Ureter (tissue), 1 donor: ENCODE results near the gene UCN. TPM values are rescaled to one million over a fixed set of nuclear protein-coding genes. Genes with fewer than 3 reads are reported as not detected.
"Not testable (repeated sequence)": the region's sequence is repeated elsewhere in the genome, so short reads cannot be mapped to it uniquely, and the experiment has no call there.

Source experiments
- DNase-seq: peaks from one replicate; pipeline ENCODE4 v3.0.0-alpha.2; 2020; ENCODE audit warnings: low spot score
- total RNA-seq: library from RNA; stranded (reverse); gene quantifications from one replicate; pipeline ENCODE4 v1.2.4, GENCODE V29; 2023
- donor health status: DM: yes; HTN: yes; CAD: no.

Gene UCN
- total RNA-seq, 1 donor from 2014 or later: 0.68 TPM

DNA sequence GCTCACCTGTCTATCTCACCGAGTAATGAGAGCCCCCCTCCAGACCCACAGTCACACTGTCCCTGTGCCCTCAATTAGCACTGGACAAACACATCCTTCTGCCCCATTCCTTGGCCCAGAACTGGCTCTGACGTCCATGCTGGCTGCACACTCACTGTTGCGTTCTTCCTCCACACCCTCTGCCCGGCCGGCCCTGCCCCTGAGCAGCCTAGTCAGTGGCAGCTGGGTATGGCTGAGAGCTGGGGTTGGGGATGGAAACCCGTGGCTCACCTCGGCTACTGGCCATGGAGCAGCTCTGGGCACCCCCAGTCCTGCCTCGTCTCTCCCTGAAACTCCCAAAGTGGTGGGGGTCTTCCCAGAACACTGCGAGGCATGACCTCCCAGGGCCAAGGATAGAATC lies 6.5 kb upstream of the UCN start:
- no peak for DNase-seq

DNA sequence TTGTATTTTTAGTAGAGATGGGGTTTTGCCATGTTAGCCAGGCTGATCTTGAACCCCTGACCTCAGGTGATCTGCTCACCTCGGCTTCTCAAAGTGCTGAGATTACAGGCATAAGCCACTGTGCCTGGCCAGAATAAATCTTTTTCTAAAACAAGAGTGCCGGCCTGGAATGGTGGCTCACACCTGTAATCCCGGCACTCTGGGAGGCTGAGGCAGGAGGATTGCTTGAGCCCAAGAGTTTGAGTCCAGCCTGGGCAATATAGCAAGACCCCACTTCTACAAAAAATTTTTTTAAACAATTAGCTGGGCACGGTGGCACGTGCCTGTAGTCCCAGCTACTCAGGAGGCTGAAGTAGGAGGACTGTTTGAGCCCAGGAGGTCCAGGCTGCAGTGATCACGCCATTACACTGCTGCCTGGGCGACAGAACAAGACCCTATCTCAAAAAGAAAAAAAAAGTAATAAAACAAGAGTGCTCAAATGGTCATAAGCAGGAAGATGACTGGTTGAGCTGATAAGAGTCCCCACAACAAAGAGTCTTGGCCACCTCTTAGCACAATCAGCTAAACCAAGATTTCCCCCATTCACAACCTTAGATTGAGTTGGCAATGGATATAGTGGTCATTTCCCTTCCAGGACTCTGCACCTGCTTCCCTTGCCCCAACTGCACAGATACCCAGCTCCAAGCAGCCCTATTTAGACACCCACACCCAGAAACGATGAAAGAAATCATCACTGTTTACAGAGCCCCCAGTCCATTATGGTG lies 5.8 kb upstream of the UCN start:
- DNase-seq: no peak

DNA sequence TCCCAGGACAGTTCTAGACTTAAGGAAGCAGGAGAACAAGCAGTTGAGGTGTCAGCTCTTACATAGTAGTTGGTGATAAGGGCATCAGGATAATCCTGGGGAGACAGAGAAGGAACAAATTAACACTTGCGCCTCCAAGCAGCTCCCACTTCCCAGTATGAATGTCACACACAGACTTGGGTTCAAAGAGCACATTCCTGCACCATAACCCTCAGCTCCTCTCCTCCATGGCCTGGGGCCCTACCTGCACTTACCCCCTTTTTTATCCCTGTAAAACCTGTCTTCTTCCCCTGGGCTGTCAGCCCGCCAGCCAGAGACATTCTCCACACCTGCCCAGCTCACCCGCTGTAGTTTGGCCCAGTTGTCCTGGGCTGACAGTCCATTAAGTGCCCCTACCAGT lies 3.9 kb upstream of the UCN start:
- DNase-seq: no peak

DNA sequence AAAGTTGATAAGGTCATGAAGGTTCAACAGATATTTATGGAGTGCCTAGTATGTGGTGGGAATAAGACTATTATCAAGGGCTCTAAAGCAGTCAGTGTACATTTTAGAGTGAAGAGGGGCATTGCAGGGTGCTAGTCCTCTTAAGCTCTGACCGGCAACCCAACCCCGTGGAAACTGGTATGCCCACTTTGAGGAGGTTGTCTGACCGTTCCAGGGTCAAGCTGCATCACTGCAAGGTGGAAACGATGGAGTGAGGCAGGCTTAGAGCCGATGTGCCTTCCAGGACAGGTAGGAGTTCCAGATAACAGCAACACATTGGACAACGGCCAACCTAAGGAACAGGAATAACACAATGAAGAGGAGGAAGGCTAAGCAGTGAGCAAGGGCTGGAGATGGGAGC lies 1.4 kb upstream of the UCN start:
- no peak for DNase-seq

DNA sequence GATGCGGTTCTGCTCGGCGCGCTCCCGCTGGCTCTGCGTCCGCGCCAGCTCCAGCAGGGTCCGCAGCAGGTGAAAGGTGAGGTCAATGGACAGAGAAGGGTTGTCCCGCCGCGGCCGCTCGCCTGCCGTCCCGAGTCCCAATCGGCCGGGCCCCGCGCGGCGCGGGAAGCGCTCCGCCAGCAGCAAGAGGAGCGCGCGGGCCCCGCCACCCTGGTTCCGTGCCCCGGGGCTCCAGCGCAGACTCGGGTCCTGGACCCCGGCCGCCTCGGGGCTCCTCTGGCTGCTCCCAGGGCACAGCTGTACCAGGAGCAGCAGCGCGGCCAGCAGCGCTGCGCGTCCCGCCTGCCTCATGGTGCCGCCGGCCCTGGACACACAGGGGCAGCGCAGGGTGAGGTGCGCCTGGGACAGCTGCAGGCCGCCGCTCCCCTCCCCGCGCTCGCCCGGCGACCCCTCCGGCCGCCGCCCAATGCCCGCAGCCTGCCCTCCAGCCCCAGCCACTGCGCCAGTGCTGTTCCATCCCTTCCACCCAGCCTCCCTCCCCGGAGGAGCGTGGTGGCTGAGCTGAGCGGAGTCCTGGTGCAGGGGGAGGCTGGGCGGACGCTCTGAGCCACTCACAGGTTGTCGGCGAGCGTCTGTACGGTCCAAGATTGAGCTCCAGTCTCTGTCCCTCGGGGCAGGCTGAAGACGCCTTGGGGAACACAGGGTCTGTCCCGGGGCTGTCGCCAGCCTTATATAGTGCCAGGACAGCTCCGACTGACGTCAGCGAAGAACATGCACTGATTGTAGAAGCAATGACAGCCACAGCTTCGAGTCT lies 493 bp downstream of the UCN start:
- DNase-seq: no peak

DNA sequence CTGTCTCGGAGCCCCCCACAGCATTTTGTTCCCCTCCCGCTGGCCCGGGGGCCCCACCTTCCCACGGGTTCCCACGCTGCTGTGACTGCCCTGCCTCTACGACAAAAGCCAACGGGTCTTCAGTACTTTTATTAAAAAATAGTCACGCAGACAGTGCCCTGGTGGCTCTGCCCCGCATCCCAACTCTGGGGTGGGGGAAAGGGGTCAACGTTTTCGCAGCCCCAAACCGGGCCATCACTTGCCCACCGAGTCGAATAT lies 1.0 kb downstream of the UCN start:
- DNase-seq: no peak

DNA sequence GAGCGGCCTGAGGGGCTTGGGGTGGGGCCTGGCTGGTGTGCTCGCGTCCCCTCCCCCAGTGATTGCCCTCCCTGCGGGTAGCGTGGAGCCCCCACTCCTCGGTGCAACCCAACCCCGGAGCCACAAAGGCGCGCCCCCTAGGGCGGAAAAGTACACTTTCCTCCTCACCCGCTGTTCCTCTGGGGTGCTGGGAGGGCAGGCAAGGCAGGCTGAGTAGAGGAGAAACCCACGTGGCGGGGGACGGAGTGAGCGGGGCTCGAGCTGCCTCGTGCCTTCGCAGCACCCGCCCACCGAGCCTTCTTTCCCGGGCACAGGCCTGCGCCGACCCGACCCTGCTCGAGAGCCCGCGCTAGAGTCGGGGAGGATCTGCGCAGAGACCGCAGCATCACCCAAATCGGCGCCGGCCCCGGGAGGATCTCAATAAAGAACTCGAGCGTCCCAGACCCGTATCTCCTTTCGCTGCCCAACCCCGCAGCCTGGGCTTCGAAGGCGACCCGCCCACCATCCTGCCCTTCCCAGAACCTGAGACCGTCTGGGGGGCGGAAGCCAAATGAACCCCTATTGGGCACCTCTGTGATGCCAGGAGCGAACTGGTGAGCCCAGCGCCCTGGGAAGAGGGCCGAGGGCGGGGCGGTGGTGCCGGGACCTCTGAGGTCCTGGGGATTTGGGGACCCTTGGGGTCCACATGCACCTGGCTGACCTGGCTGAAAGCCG lies 1.5 kb downstream of the UCN start:
- DNase-seq: no peak

DNA sequence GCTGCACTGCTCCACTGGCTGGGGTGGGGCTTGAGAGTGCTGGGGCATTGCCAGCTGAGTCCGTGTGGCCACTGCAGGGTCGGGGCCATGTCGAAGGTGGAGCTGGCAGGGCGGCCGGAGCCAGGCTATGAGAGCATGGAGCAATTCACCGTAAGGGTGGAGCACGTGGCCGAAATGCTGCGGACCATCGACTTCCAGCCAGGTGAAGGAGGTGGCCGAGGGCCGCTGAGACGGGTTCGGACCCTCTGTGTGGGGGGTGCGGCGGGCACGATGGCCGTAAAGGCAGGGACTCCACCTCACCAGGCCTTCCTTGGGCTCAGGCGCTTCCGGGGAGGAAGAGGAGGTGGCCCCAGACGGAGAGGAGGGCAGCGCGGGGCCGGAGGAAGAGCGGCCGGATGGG lies 2.1 kb downstream of the UCN start:
- DNase-seq: no peak

DNA sequence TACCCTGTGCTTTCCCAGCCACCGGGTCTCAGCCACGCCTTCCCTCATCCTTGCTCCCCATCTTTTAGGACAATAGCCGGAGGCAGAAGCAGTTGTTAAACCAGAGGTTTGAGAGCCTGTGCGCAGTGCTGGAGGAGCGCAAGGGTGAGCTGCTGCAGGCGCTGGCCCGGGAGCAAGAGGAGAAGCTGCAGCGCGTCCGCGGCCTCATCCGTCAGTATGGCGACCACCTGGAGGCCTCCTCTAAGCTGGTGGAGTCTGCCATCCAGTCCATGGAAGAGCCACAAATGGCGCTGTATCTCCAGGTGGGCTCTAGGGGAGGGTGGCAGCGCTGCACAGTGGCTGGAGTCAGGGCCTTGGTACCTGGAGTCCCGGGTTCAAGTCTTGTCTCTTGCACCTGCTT lies 2.7 kb downstream of the UCN start:
- DNase-seq: no peak

DNA sequence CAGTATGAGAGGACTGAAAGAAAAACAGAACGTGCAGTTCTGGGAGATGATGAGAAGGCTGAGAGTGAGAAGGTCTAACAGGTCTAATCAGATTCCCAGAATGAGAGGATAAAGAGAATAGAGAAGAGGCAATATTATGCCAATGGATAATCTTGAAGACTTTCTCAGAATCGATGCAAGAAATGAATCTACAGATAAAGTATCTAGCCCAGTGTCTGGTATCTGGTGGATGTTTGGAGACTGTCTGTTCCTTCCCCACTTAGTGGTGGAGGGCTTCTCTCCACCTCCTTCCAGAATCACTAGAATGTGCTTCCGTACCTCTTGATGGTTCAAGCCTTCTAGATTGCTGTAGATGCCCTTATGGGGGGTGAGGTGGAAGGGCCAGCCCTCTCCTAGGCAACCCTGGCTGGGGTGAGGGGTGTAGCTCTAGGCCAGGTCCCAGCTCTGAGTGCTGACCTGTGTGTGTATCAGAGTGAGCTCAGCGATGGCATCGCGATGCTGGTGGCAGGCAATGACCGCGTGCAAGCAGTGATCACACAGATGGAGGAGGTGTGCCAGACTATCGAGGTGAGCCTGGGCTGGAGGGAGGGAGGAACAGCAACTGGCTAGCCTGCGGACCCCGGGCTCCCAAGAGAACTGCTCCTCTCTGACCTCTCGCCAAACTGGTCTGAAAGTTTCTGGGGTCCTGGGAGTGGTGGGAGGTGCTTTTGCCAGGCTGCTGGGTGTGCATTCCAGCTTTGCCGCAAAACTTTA lies 3.6 kb downstream of the UCN start:
- no peak for DNase-seq

DNA sequence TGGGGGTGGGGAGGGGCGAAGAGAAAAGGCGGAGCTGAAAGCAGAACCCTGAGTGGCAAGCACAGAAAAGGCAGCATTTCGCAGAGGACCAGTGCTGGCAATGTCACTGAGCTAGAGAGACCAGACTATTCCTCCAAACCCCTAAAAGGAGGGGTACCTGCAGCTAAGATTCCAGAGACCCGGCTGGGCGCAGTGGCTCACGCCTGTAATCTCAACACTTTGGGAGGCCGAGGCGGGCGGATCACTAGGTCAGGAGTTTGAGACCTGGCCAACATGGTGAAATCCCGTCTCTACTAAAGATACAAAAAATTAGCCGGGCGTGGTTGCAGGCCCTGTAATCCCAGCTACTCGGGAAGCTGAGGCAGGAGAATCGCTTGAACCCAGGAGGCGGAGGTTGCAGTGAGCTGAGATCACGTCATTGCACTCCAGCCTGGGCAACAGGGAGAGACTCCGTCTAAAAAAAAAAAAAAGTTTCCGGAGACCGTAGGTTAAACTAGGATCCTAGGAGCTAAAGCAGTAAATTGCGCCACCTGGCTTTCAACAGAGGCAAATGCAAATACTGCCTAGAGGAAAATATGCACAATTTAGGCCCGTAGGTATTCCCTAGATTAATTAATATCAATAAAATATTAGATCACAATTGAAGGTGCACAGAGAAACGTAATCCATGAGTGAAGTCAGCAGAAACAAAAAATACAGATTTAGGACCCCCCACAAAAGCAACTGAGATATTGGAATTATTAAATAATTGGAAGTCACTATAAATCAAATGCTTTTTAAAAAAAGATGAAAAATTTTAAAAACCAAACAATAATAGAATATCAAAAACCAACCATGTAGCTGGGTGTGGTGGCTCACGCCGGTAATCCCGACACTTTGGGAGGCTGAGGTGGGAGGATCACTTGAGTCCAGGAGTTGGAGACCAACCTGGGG lies 4.9 kb downstream of the UCN start:
- no peak for DNase-seq

DNA sequence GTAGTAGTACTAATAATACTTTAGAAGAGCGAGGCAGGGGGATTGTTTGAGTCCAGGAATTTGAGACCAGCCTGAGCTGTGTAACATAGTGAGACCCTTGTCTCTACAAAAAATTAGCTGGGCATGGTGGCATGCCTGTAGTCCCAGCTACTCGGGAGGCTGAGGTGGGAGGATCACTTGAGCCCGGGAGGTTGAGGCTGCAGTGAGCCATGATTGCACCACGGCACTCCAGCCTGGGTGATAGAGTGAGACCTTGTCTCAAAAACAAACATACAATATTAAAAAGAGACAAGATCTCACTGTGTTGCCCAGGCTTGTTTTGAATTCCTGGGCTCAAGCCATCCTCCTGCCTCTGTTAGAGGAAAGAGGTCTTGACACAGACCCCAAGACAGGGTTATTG lies 7.6 kb downstream of the UCN start:
- not testable (repeated sequence) for DNase-seq

DNA sequence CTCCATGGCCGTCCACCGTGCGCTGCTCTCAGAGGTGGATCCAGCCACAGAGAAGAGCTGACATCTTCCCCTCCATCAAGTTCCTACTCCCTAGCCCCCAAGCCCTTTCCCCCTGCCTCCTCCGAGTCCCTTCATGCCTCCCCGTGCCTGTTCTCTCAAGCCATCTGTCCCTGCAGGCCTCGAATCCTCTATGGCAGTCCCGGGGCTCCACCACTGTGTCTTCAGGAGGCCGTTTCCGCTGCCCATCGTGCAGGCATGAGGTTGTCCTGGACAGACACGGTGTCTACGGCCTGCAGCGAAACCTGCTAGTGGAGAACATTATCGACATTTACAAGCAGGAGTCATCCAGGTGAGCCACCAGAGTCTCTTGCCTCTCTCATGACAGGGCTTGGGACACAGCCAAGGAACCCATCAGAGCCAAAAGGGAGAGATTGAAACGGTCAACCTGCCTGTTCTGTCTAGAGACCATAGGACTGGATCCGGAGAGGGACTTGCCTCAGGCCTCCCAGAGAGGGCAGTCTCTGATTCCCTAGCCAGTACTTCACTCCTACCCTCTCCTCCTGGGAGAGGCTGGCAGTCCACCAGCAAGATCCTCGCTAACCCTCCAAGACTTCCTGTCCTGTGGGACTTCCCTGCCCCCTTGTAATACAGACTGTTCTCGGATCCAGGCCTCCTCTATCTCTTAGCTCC lies 9.7 kb downstream of the UCN start:
- DNase-seq: no peak

DNA sequence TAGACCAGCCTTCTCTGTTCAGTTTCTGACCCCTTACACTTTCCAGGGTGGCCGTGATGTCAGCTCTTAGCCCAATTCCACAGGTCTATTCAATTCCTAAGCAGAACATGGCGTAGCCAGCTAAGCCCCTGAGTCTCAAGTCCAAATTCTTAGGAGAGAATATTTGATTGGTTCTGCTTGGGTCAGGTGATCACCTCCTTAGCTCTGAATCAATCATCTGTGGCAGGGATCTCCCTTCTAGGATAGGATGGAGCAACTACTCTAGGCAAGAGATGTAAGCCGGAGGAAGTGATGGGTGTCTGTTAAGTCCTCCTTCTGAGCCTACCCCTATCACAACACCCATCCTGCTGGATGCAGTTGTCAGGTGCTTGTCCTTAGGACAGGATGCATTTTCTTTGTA lies 11.1 kb downstream of the UCN start:
- no peak for DNase-seq

DNA sequence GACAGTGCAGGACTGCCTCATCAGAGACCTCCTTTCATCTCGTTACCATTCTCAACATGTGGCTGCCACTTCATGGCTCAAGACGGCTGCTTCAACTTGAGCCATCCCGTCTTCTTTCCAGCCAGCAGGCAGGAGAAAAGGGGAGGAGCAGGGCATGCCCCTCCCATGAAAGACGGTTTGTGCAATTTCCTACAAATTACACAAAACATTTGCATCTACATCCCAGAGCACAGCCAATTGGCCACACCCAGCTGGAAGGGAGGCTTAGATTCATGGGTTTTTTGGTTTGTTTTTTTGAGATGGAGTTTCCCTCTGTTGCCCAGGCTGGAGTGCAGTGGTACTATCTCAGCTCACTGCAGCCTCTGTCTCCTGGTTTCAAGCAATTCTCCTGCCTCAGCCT lies 11.8 kb downstream of the UCN start:
- no peak for DNase-seq

DNA sequence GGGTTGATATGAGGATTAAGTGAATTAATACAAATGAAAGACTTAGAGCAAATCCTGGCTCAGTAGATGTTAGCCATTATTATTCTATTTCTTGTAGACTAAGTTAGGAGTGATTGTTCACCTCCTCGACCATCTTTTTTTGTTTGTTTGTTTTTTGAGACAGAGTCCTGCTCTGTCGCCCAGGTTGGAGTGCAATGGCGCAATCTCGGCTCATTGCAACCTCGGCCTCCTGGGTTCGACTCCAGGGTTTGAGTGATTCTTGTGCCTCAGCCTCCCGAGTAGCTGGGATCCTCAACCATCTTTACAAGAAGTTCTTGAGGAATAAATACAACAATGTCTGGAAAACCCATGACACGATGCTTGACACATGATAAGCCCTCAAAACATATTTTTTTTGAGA lies 13.3 kb downstream of the UCN start:
- DNase-seq: no peak

DNA sequence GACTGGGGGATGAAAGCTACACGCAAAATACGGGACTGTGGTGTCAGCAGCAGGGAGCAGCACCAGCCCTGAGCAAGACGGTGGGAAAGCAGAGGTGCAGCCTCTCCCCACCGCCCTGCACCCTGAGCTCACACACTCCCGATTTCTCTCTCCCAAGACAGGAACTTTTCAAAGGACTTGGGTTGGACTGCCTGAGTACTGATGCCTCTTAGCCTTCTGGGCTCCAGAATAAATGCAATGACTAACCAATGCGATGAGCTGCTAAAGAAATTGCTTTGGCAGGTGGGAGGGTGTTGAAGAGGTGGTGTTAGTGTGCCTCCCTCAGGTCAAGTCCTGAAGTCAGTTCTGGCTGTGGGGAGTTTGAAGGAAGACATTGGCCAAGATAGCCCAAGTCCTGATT lies 16.4 kb downstream of the UCN start:
- DNase-seq: no peak

DNA sequence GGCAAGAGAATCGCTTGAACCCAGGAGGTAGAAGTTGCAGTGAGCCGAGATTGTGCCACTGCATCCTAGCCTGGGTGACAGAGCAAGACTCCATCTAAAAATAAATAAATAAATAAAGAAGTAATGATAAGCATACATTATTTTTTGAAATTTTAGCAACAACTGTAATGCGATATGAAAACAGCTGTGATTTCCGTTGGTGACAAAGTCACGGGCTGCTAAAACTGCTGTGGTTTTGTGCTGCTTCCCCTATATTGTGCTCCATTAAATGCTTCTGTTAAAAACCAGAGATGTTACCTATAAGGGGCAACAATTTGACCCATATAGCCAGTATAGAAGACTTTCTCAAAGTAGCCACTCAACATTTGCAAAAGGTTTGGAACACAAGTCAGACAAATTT lies 17.7 kb downstream of the UCN start:
- DNase-seq: no peak

DNA sequence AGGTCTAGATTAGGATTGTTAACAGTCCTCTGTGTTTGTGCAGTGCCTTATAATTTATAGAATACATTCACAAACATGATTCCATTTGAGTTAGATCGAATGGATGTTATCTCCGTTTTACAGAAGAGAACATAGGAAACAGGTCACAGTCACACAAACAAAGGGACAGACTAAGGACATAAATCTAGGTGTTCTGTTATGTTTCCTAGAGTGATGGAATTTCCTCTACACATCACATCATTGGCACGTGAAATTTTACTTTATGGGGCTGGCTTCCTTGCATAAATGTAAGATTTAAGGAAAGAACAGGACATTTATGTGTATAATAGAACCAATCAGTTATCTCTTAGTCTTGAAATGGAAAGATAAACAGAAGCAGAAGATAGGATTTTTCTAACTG lies 19.6 kb downstream of the UCN start:
- DNase-seq: no peak

DNA sequence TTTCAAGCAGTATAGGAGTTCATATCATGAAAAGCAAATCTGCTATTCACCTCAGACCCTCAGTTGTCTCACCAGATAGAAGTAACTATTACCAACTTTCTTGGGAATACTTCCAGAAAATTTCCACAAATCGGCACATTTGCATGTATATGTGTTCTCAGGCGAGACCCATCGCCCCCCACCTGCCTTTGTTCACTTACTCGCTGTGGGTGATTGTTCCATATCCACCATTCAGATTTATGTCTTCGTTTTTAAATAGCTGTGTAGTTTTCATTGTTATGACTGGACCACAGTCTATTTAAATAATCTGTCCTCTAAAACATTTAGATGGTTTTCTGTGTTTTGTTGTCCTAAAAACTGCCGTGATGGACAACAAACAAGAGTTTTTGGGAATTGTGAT lies 22.8 kb downstream of the UCN start:
- DNase-seq: no peak

DNA sequence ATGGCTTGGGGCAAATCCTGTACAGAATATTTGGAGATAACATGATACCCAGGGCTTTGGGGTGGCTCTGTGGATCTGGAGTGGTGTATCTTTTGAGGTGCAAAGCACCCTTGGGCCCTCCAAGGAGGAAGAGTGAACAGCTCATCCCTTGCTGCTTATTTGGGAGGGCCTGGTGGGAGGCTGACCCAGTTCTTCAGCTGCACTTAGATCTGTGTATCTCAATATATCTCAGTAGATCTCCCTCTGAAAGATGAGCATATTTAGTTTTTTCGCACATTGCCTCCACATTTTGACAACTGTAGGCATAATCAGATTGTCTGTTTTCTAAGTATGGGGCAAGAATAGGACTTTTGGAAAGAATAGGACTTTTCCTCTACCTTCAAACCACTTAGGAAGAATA lies 23.2 kb downstream of the UCN start:
- no peak for DNase-seq
